HG02571 (cell line): ENCODE data around the gene LENEP.

ENCODE experiments used
- ATAC-seq: cut with Tn5 transposase; IDR thresholded peaks from one replicate; pipeline ENCODE4 v1.9.1; 2021; ENCODE audit warnings: mild to moderate bottlenecking, moderate library complexity; ENCODE audit not compliant: unreplicated experiment

Gene LENEP

GRCh38 chr1:155026154-155026553 lies 32.8 kb downstream of the LENEP start:
- no peak for ATAC-seq

- ATAC-seq: no peak
Observed at GRCh38 chr1:155026588-155026987, 33.2 kb downstream of the LENEP start.

GRCh38 chr1:155029513-155030242 lies 36.3 kb downstream of the LENEP start:
- ATAC-seq: no peak

- no peak for ATAC-seq
Observed at GRCh38 chr1:155030243-155030795, 36.9 kb downstream of the LENEP start.

GRCh38 chr1:155030899-155031298 lies 37.5 kb downstream of the LENEP start:
- no peak for ATAC-seq

- no peak for ATAC-seq
Observed at GRCh38 chr1:155032886-155033285, 39.5 kb downstream of the LENEP start.

GRCh38 chr1:155033524-155033923 lies 40.1 kb downstream of the LENEP start, which contains the start of the genes DCST1 and DCST2:
TSS of gene DCST1 (plus strand) at chr1:155033824. CDS start at chr1:155034037, 213 bp downstream.
TSS of gene DCST2 (minus strand) at chr1:155033781. CDS start at chr1:155033701, 80 bp downstream.
- ATAC-seq: no peak

- no peak for ATAC-seq
Observed at GRCh38 chr1:155034318-155035208, 41.2 kb downstream of the LENEP start.

- ATAC-seq: no peak
Observed at GRCh38 chr1:155035936-155036335, 42.5 kb downstream of the LENEP start.

- no peak for ATAC-seq
Observed at GRCh38 chr1:155037043-155037442, 43.7 kb downstream of the LENEP start.

- no peak for ATAC-seq
Observed at GRCh38 chr1:155037851-155038441, 44.6 kb downstream of the LENEP start.

- no peak for ATAC-seq
Observed at GRCh38 chr1:155038602-155039307, 45.4 kb downstream of the LENEP start.

- no peak for ATAC-seq
Observed at GRCh38 chr1:155039308-155039669, 45.9 kb downstream of the LENEP start.

- no peak for ATAC-seq
Observed at GRCh38 chr1:155040358-155041093, 47.1 kb downstream of the LENEP start.

- no peak for ATAC-seq
Observed at GRCh38 chr1:155042789-155043188, 49.4 kb downstream of the LENEP start.

- ATAC-seq: no peak
Observed at GRCh38 chr1:155043301-155043702, 49.9 kb downstream of the LENEP start.

GRCh38 chr1:155043793-155044192 lies 50.4 kb downstream of the LENEP start:
- ATAC-seq: no peak
